22Rv1 (cell line): ENCODE results near the gene CEP170B.

ENCODE experiments used
- H3K27ac ChIP-seq: fragments of 450-650 bp; 2 replicates; pipeline ENCODE4 v1.5.1; 2017
- ZFX ChIP-seq: fragments of 450-650 bp; IDR thresholded peaks from 2 replicates; pipeline ENCODE4 v1.6.1; 2017; ENCODE audit warnings: antibody characterized with exemption, borderline replicate concordance
- TF ChIP-seq, protein P1 (sequence below): fragments of 450-650 bp; IDR thresholded peaks from 2 replicates; pipeline ENCODE4 v1.5.1; 2017; ENCODE audit warnings: mild to moderate bottlenecking

Gene CEP170B

DNA sequence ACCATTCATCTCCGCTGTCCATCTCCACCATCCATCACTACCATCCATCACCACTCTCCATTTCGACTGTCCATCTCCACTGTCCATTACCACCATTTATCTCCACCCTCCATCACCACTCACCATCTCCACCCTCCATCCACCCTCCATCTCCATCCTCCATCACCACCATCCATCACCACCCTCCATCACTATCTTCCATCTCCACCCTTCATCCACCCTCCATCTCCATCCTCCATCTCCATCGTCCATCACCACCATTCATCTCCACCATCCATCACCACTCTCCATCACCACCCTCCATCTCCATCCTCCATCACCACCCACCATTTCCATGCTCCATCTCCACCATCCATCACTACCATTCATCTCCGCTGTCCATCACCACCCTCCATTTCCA is 5.2 kb upstream of the CEP170B start:
- TF ChIP-seq, protein P1, sequence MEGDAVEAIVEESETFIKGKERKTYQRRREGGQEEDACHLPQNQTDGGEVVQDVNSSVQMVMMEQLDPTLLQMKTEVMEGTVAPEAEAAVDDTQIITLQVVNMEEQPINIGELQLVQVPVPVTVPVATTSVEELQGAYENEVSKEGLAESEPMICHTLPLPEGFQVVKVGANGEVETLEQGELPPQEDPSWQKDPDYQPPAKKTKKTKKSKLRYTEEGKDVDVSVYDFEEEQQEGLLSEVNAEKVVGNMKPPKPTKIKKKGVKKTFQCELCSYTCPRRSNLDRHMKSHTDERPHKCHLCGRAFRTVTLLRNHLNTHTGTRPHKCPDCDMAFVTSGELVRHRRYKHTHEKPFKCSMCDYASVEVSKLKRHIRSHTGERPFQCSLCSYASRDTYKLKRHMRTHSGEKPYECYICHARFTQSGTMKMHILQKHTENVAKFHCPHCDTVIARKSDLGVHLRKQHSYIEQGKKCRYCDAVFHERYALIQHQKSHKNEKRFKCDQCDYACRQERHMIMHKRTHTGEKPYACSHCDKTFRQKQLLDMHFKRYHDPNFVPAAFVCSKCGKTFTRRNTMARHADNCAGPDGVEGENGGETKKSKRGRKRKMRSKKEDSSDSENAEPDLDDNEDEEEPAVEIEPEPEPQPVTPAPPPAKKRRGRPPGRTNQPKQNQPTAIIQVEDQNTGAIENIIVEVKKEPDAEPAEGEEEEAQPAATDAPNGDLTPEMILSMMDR: no peak
- no peak for TF ChIP-seq ZFX
- H3K27ac ChIP-seq: no peak overlapping the region

DNA sequence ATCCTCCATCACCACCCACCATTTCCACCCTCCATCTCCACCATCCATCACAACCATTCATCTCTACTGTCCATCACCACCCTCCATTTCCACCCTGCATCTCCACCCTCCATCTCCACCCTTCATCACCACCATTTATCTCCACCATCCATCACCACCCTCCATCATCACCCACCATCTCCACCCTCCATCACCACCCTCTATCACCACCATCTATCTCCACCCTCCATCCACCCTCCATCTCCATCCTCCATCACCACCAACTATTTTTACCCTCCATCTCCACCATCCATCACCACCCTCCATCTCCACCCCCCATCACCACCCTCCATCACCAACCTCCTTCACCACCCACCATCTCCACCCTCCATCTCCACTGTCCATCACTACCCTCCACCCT is 4.7 kb upstream of the CEP170B start:
- TF ChIP-seq, protein P1: no peak
- TF ChIP-seq ZFX: no peak
- H3K27ac ChIP-seq: no peak overlapping the region

DNA sequence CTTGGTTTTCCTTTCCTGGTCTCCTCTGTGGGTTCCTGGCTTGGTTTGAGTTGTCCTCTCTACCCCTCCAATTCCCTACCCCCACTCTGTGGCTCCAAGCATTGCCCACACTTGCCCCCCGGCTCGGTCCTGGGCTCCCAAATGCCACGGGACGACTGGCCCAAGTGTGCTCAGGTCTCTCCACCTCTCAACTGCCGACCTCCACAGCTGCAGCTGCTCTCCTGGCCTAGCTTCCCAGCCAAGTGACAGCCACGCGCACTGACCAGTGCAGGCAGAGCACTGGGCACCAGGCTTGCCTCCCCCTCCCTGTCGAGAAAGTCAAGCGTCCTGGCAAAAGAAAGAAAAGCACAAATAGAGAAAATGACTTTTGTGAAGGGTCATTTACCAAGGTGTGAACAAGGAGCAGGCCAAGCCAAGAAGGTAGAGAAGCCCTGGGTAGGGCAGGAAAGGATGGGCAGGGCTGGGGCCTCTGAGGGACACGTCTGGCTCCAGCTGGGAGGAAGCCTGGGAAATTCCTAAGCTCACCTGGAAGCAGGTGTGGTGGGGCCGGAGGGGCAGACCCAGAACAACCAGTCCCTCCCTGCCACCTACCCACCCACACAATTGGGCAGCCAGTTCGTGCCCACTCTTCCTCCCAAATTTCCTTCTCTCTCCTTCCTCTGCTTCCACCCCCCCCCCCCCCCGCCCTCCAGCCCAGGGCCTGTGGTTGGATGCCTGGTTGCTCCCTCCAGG is 1.8 kb upstream of the CEP170B start:
- TF ChIP-seq, protein P1: no peak
- no peak for TF ChIP-seq ZFX
- H3K27ac ChIP-seq: peak overlapping the region; percentile 91

DNA sequence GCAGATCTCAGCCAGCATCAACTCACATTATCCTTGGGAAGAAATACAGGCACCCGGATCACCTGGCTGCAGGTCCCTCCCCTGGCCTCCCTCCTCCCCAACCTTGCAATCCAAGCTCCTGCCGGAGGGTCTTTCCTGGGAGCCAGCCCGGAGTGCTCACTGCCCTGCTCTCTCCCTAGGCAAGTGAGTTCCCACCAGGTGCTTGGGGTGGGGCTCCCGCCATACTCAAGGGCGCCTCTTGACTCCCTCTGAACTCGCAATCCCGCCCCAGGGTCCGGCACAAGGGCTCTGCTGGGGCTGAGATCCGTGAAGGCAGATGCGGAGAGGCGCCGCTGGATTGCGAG is 1.2 kb upstream of the CEP170B start:
- no peak for TF ChIP-seq ZFX
- TF ChIP-seq, protein P1: no peak
- H3K27ac ChIP-seq: peak overlapping the region; percentile 91

DNA sequence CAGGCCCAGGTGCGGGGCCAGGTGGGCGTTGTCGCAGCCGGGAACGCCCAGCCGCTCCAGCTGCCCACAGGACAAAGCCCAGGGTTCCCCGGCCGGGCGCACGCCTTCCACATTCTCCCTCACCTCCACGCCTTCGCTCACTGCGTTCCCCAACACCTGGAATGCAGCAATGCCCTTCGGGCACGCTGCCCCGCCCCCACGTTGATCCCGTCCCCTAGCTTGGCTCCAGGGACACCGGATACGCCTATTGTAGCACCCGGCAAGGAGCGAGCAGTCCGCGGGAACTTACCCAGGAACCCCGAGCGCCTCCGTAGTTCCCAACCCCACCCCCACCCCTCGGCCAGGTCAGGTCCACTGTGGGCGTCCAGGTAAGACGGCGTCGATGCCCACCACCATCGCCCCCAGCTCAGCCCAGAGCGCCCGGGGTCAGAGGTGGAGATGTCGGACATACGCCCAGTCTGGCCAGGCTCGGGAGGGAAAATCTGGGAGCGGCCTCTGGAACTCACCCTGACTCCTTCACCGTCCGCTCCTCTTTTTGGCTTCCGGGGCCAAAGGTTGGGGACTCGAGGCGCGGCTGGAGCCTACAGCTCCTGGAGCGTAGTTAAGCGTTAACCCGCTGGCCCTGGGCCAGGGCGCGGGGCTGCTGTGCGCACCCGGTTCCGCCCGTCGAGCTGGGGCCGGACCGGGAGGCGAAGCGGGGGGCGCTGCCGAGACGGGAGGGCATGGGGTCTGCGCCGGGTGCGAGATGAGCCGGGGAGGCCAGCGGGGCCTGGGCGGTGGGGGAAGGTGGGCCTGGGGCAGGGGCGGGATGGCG is 594 bp upstream of the CEP170B start:
- H3K27ac ChIP-seq: peak overlapping the region; percentile 91
- no peak for TF ChIP-seq ZFX
- TF ChIP-seq, protein P1: no peak

DNA sequence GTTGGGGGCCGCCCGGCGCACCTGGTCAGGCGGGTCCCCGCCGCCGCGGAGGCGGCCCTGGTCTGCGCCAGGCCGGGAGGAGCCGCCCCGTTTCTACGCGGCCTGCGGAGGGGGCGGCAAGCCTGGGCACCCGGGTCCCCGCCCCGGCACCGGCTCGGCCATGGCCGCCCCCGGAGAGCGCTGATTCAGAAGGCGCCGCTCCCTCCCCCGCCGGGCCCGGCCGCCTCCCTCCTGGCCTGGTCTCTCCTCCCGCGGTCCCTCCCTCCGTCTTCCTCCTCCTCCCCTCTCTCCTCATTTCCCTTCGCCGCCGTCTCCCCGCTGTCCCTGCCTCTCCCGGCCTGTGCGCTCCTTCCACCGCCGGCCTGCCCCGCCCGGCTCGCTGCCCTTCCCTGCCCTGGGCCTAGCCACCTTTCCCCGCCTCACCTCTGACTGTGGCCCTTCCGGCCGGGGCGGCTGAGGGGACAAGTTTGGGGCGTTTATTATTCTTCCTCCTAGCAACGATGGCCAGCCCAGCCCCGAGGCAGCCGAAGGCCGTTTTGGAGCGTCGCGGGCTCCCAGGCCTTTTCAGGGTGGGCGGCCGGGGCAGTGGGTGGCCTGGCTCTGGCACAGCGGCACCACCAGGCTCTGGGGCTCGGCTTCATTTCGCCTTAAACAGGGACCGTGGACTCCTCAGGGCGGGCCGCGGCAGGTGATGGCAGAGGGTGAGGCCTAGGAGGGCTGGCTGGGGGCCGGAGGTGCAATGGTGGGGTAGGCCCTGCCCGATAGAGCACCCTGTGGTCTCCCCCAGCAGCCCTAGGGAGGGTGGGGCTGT is 768 bp downstream of the CEP170B start:
- H3K27ac ChIP-seq: peak overlapping the region; percentile 91
- TF ChIP-seq, protein P1: no peak
- no peak for TF ChIP-seq ZFX
